GM19099 (cell line): ENCODE results near the gene PLEKHG4B.

Source experiments
- POLR2A ChIP-seq: IDR thresholded peaks from 3 replicates; pipeline ENCODE4 v1.6.1; 2011; ENCODE audit warnings: low read depth; ENCODE audit not compliant: insufficient read length; ENCODE audit errors: extremely low read depth

PLEKHG4B gene

DNA sequence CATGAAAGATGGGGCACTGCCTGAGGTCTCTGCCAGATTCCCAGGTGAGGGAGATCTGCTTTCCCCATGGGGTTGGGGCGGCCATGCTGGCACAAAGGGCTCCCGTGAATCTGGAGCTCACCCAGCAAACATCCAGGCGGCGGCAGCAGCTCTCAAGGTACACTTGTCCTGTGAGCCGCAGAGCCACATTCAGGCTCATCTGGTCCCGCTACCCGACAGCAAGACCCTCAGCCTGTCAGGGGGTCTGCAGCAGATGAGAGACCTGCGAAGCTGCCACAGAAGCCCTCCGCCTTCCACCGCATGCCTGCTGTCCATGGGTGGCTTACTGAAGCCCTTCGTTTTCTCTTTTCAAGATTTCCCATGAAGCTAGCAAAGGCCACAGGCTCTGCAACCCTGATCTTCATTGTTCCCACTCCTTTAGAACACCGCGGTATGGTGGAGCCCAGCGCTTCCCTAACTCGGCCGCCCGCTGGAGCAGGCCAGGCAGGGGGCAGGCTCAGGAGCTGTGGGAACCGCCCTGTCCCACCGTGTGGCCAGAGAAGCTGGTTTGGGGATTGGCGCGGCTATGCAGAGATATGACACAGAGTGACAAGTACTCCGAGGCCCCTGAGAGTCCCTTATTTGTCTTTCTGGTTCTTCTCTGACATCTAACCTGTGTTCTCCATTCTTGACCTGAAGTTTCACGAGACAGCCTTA, 108.1 kb downstream of the PLEKHG4B start:
- TF ChIP-seq POLR2A, result no peak

DNA sequence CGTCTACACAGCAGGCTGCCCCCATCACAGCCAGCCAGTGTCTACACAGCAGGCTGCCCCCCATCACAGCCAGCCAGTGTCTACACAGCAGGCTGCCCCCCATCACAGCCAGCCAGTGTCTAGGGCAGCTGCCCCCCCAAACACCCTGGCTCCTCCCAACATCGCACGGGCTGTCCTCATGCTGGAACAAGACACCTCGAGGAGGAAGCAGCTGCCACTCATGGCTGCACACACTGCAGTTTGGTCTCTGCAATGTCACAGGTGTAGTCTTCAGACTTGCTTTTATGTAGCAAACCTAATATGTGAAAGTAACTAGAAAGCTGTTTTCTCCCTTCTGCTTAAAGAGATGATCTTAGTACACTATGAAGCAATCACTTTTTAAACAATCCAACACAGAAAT, 109.0 kb downstream of the PLEKHG4B start:
- no peak for TF ChIP-seq POLR2A

DNA sequence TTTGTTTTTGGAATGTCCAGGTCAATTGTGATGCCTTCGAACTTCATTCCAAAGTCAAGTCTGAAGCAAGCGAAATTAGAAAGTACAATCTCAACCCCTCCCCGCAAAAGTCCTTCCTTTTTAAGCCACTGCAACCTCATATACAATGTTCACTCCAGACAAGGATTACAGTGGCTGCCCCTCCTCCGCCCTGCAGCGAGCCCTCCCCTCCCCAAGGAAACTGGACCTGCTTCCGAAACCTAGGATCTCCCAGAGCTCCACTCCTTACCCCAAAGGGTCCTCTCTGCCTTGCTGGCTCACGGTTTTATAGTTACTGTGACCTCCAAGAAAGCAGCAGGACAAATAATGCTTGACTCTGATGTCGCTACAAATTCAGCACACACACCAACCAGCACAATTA, 109.7 kb downstream of the PLEKHG4B start:
- no peak for TF ChIP-seq POLR2A

GRCh38 chr5:203246-203930, 111.4 kb downstream of the PLEKHG4B start:
- no peak for TF ChIP-seq POLR2A

GRCh38 chr5:204001-204400, 112.0 kb downstream of the PLEKHG4B start:
- TF ChIP-seq POLR2A, result no peak

- no peak for TF ChIP-seq POLR2A
Observed at GRCh38 chr5:204462-204861, 112.5 kb downstream of the PLEKHG4B start.

- TF ChIP-seq POLR2A, result no peak
Observed at GRCh38 chr5:204966-205670, 113.2 kb downstream of the PLEKHG4B start.

DNA sequence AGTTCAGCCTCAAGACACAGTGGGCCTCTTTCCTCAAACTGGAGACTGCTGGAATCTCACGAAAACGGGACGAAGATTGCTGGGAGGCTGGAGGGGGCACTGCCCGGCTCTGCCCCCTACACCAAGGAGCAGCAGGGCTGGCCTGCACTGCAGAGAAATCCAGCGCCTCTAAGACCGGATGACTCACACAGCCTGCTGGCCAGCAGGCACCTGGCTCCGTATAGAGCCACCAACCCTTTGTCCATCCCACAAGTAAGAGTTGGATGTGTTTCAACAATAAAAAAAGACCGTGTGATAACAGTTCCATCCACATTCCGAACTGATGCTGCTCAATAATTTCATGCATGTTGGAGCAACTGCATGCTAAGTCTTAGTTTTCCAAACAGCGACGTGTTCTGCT, 114.4 kb downstream of the PLEKHG4B start:
- TF ChIP-seq POLR2A, result no peak

DNA sequence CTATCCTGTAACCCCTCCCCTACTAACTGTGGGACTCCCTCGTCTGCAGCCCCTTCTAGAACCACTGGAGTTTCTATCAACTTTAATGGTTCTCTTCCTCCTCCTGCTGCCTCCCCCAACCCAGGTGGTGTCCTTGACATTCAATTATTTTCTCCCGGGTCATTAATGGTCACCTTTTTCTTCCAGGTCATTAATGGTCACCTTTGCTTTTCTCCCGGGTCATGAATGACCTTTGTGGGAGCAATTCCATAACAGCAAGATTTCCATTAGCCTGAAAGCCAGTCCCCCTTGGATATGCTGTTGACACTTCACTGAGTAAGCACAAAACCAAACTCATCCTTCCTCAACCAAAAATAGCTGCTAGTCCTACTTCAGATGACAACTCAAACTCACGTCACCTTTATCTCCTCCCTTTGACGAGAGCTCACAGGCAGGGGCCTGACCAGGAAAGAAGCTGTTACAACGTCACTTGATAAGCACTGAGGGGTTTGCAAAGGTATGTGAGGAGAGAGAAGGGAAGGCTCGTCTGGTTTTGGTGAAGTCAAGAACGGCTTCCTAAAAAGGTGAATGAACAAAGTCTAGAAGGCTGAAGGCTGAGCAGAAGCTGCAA, 115.1 kb downstream of the PLEKHG4B start:
- TF ChIP-seq POLR2A, result no peak

DNA sequence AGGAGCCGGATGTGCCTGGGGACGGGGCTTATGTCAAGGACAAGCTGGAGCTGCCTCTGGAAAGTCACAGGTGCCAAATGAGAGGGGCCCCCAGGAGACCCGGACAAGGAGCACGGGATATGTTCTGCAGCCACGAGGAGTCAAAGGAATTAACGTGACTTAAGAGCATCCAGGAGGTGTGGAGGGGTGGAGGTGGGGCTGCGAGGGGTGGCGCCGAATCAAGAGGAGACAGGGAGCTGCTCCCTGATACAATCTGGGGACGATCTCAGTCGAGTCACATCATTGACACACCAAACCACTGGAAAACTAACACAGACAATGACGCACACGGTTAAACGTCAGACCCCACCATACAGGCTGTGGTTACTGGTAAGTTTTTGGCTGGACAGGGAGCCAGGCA, 115.6 kb downstream of the PLEKHG4B start:
- TF ChIP-seq POLR2A, result no peak

DNA sequence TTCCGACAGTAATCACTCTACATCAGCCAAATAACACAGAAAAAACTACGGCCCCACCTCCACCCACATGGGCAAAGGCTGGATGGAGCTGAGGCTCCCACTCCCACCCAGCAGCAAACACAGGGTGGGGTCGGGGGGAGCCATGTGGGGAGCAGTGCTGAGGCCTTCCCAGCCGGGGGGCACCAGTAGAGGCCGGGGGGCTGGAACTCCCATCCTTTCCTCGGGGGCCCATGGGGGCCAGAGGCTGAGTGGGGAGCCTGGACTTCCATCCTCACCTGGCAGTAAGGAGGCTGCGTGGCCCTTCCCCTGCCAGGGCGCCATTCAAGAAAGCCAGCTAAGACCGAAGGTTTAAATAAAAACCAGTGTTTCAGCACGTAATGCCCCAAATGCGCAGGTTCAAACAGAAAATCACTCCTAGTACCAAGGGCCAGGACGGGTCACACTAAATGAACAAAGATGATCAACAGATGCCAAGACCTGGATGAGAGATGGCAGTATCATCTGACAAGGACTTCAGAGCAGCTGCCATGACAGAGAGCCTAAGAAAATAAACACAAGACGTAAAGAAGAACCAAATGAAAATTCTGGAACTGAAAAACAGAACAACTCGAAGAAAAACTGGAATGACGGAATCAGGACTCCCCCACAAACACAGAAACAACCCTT, 116.6 kb downstream of the PLEKHG4B start:
- no peak for TF ChIP-seq POLR2A

- no peak for TF ChIP-seq POLR2A
Observed at GRCh38 chr5:213803-214395, 121.9 kb downstream of the PLEKHG4B start.

GRCh38 chr5:217494-218456, 125.8 kb downstream of the PLEKHG4B start, which contains the start of the genes CCDC127 and SDHA:
Gene CCDC127, minus strand, starts transcription at chr5:218153. Its CDS starts 1,304 bp downstream, at chr5:216849.
Gene SDHA, plus strand, starts transcription at chr5:218320. Its CDS starts 36 bp downstream, at chr5:218356.
- TF ChIP-seq POLR2A, result peak; percentile 77
